A673 (cell line): ENCODE results near the gene GRHPR.

Experiments used
- CTCF ChIP-seq: fragments of 300-800, 200-600 bp; sonication (generic); conservative IDR thresholded peaks from 2 replicates; pipeline ENCODE4 v1.5.1; 2017; ENCODE audit warnings: low read depth, mild to moderate bottlenecking, antibody characterized with exemption, low read length, moderate library complexity, mixed read lengths
- EZH2 ChIP-seq: fragments of 200-600 bp; sonication (generic); IDR thresholded peaks from 2 replicates; pipeline ENCODE4 v1.6.1; 2017; ENCODE audit warnings: borderline replicate concordance, low read depth, mild to moderate bottlenecking, mixed read lengths, antibody characterized with exemption, low read length; ENCODE audit not compliant: poor library complexity, severe bottlenecking

DNA sequence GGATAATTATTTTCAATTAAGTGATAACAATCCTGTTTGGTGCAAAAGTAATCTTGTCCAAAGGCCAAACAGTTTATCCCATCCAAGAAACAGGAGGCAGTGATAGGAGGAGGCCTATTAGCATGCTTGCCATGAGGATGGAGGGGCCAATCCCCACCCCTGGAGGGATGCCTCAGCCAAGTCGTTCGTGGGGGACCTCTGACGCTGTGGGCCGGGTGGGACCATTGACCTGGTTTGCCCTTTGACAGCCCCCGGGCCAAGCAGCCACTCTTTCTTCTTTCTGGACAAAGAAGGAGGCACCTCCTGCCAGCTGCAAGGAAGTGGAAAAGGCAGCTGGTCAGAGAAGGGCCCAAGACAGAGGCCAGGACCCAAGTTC, 39.5 kb upstream of the GRHPR start:
- TF ChIP-seq CTCF (no peak), EZH2 (no peak)
